Esophagus squamous epithelium (tissue), 5 donors: ENCODE results near the gene RTTN. TPM values are rescaled to one million over a fixed set of nuclear protein-coding genes. Genes with fewer than 3 reads are reported as not detected.

ENCODE experiments used
- DNase-seq: peaks from one replicate; lab custom pipeline; 2025; lab: John Stamatoyannopoulos, UW
- H3K27ac ChIP-seq, 4 donors: fragments of 200-600 bp; sonication (generic); one replicate each; pipeline ENCODE4 v1.5.1; 2016 to 2019; ENCODE audit warnings: mild to moderate bottlenecking in 1 of 4
- H3K27me3 ChIP-seq, 4 donors: fragments of 200-600 bp; sonication (generic); 1 replicate in 3 of 4; 2 replicates in 1 of 4; pipeline versions ENCODE4 v1.5.1 to v1.6.0; 2017 to 2021; ENCODE audit warnings: antibody characterized with exemption in 1 of 4
- H3K36me3 ChIP-seq, 3 donors: fragments of 200-600 bp; sonication (generic); one replicate each; pipeline ENCODE4 v1.5.1; 2016 to 2019
- H3K4me1 ChIP-seq, 3 donors: fragments of 200-600 bp; sonication (generic); one replicate each; pipeline ENCODE4 v1.5.1; 2017 to 2019
- H3K4me3 ChIP-seq, 4 donors: fragments of 200-600 bp; sonication (generic); 1 replicate in 3 of 4; 2 replicates in 1 of 4; pipeline ENCODE4 v1.5.1; 2016 to 2019; ENCODE audit warnings: mild to moderate bottlenecking in 2 of 4, moderate library complexity in 1 of 4
- H3K9me3 ChIP-seq, 3 donors: fragments of 200-600 bp; sonication (generic); one replicate each; pipeline ENCODE4 v1.5.1; 2016 to 2019
- POLR2A ChIP-seq, 4 donors: fragments of 450-650 bp; IDR thresholded peaks; one replicate each; pipeline ENCODE4 v1.6.1; 2017; ENCODE audit warnings: antibody characterized with exemption in 4 of 4, mild to moderate bottlenecking in 4 of 4, moderate library complexity in 3 of 4
- WGBS, 2 donors: methylation state at CpG; one replicate each; pipeline ENCODE4 v1.1.5; 2018; 5-methylcytosine and 5-hydroxymethylcytosine counted together
- intact Hi-C: fragments of 100-400 bp; cut with DNase I; formaldehyde crosslinking; loops from one replicate; pipeline ENCODE4 v1.15.0; 2022
- total RNA-seq, 4 donors: library from RNA; depleted of rRNA; stranded (reverse); fragments of >200 nt; gene quantifications; one replicate each; pipeline ENCODE4 v1.1.0, GENCODE V29; 2016
- TF ChIP-seq, protein P1 (sequence below), 6 experiments: fragments of 450-650 bp in 4 of 6; fragments of 200-600 bp in 2 of 6; sonication (generic) in 2 of 6; IDR thresholded peaks; one replicate each; pipeline ENCODE4 v1.5.1; 2016 to 2019; ENCODE audit warnings: antibody characterized with exemption in 6 of 6, mild to moderate bottlenecking in 4 of 6, moderate library complexity in 4 of 6
- donor health status: DM: yes; HTN: yes; CAD: no.

Gene RTTN
- total RNA-seq, 4 donors from 2014 or later, result 4.1 to 14.4 (median 9.2) TPM

DNA sequence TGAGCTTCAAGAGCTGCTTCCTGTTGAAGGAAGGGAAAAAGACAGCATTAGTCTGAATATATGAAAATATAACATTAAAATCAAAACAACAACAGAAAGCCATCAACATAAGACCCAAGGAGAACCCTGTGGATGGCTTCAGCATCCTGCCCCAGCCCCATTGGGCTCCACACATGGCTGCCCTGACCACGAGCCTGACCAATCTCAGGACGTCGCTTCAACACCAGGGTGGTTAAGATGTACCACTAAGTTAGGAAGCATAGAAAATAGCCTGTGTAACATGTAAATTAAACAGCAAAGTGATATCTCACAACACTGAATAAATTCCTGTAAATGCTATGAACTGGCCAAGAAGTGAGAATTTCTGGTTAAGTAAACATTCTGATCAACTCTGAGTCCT lies 180.7 kb downstream of the RTTN start:
- intact Hi-C loops, result no loop called here
- WGBS, 2 donors, result 90 to 92% methylated on average over 3 of the region's 3 CpGs
- Histone ChIP-seq H3K27ac (no peak overlapping the region), H3K4me3 (no peak overlapping the region), H3K27me3 (no peaks in the 10 kb centered on the region), H3K9me3 (no peaks in the 10 kb centered on the region), H3K36me3 (peaks cover 0 to 79% (median 4%) of the 10 kb centered on the region in 3 donors), H3K4me1 (no peaks in the 10 kb centered on the region)
- no peak for DNase-seq
- no peak for TF ChIP-seq POLR2A (IDR thresholded peaks at IDR 0.05)
- TF ChIP-seq, protein P1, sequence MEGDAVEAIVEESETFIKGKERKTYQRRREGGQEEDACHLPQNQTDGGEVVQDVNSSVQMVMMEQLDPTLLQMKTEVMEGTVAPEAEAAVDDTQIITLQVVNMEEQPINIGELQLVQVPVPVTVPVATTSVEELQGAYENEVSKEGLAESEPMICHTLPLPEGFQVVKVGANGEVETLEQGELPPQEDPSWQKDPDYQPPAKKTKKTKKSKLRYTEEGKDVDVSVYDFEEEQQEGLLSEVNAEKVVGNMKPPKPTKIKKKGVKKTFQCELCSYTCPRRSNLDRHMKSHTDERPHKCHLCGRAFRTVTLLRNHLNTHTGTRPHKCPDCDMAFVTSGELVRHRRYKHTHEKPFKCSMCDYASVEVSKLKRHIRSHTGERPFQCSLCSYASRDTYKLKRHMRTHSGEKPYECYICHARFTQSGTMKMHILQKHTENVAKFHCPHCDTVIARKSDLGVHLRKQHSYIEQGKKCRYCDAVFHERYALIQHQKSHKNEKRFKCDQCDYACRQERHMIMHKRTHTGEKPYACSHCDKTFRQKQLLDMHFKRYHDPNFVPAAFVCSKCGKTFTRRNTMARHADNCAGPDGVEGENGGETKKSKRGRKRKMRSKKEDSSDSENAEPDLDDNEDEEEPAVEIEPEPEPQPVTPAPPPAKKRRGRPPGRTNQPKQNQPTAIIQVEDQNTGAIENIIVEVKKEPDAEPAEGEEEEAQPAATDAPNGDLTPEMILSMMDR (IDR thresholded peaks at IDR 0.05), result no peak

DNA sequence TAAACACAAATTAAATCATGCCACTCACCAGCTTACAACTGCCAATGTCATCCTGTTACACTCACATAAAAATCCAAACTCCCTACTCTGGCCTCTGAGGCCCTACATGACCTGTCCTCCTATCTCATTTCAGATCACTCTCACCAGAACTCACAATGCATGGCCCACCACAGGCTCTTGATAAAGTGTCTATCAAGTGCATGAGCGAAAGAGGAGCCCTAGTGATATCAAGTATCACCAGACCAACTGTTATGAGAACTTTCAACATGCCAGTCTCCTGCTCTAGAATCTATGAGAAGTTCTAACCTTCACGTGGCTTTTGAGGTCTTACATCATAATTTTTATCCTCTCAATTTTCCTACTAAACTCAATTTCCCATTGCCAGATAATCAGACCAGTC lies 181.4 kb downstream of the RTTN start:
- no peaks in the 10 kb centered on the region for H3K4me1 ChIP-seq
- WGBS, 2 donors, result 87% methylated on average over 2 of the region's 2 CpGs
- peaks cover 0 to 78% (median 4%) of the 10 kb centered on the region in 3 donors for H3K36me3 ChIP-seq
- intact Hi-C loops, result no loop called here
- no peak overlapping the region for H3K27ac ChIP-seq
- DNase-seq, result no peak
- TF ChIP-seq POLR2A (IDR thresholded peaks at IDR 0.05), result no peak
- TF ChIP-seq, protein P1 (IDR thresholded peaks at IDR 0.05), result no peak
- no peaks in the 10 kb centered on the region for H3K27me3 ChIP-seq
- H3K4me3 ChIP-seq, result no peak overlapping the region
- no peaks in the 10 kb centered on the region for H3K9me3 ChIP-seq

DNA sequence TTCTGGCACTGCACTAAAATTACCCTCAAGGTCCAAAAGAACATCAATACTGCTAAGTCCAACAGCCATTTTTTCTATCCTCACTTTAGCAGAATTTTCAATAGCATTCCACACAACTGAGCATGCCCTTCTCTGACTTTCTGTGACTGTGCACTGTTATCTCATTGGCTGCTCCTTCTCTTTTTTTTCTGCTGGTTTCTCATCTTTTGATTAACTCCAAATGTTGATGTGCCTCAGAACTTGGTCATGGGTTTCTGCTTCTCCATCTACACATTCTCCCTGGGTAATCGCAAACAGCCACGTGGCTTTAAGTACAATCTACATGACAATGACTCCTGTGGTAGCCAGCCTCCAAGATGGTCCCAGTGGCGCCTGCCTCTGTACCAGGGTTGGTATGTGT lies 182.9 kb downstream of the RTTN start:
- Histone ChIP-seq H3K27ac (no peak overlapping the region), H3K4me1 (no peaks in the 10 kb centered on the region), H3K36me3 (peaks cover 0 to 73% (median 0%) of the 10 kb centered on the region in 3 donors), H3K9me3 (no peaks in the 10 kb centered on the region), H3K27me3 (no peaks in the 10 kb centered on the region), H3K4me3 (no peak overlapping the region)
- TF ChIP-seq, protein P1 (IDR thresholded peaks at IDR 0.05), result no peak
- intact Hi-C loops, result no loop called here
- 95 to 100% methylated on average over 1 to 3 of the region's 3 CpGs for WGBS, 2 donors
- DNase-seq, result no peak

DNA sequence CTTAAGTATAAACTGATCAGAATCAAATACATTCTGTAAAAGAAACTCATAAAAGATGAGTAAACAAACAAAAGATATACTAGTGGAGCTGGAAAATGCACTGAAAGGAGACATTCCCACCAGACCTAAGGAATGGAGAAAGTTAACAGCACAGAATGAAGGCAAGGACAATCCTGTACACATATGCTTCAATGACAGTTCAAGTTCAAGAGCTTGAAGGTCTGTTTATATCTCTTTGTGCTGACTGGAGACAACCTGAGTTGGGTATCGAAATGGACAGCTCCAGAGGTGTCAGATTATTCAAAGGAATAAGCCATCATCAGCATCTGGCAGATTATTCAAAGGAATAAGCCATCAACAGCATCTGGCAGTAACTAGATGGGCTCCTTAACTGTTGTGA lies 184.0 kb downstream of the RTTN start:
- Histone ChIP-seq H3K4me1 (no peaks in the 10 kb centered on the region), H3K27ac (no peak overlapping the region), H3K27me3 (no peaks in the 10 kb centered on the region), H3K4me3 (no peak overlapping the region), H3K36me3 (peaks cover 0 to 78% (median 0%) of the 10 kb centered on the region in 3 donors), H3K9me3 (no peaks in the 10 kb centered on the region)
- no peak for TF ChIP-seq POLR2A (IDR thresholded peaks at IDR 0.05)
- TF ChIP-seq, protein P1 (IDR thresholded peaks at IDR 0.05), result no peak
- DNase-seq, result no peak
- WGBS, 2 donors, result 74 to 100% methylated on average over 1 of the region's 1 CpG
- intact Hi-C loops, result no loop called here

DNA sequence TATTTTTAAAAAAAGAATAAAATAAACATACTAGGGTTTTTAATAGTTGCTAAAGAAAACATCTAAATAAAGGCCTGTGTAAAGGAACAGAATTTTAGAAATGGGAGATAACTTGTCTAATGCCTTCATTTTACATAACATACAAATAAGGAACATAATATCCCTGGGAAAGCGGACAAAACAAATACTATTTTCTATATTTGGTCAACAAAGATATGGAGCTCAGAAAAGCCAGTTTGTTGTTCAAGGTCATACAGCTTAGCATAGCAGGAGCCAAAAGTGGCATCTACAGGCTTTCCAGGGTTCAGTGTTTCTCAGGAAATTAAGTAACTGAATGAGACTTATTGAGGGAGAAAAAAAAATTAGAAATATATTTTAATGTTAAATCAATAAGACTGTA lies 184.4 kb downstream of the RTTN start:
- WGBS, 2 donors, result 94 to 100% methylated on average over 1 of the region's 1 CpG
- no peak overlapping the region for H3K4me3 ChIP-seq
- DNase-seq, result no peak
- no peaks in the 10 kb centered on the region for H3K27me3 ChIP-seq
- H3K4me1 ChIP-seq, result no peaks in the 10 kb centered on the region
- no peak overlapping the region for H3K27ac ChIP-seq
- intact Hi-C loops, result no loop called here
- TF ChIP-seq POLR2A (IDR thresholded peaks at IDR 0.05), result no peak
- TF ChIP-seq, protein P1 (IDR thresholded peaks at IDR 0.05), result no peak
- H3K36me3 ChIP-seq, result peaks cover 0 to 77% (median 0%) of the 10 kb centered on the region in 3 donors
- H3K9me3 ChIP-seq, result no peaks in the 10 kb centered on the region
